Immature natural killer cell (primary cell): ENCODE measurements around the gene WDSUB1. TPM values are rescaled to one million over a fixed set of nuclear protein-coding genes. Genes with fewer than 3 reads are reported as not detected.

ENCODE experiments used
- DNase-seq, 3 donors: peaks; one replicate each; pipeline ENCODE4 v3.0.0; 2022; ENCODE audit warnings: mixed read lengths in 1 of 3
- H3K27ac Mint-ChIP-seq, 6 donors: one replicate each; pipeline ENCODE4 v1.8.0; 2020; ENCODE audit warnings: mixed read lengths in 6 of 6, mild to moderate bottlenecking in 5 of 6, inconsistent platforms in 4 of 6, moderate library complexity in 3 of 6
- H3K27me3 Mint-ChIP-seq, 3 donors: one replicate each; pipeline ENCODE4 v1.8.0; 2020 to 2021; ENCODE audit warnings: low read depth in 3 of 3, mild to moderate bottlenecking in 3 of 3, mixed read lengths in 3 of 3, moderate library complexity in 3 of 3, inconsistent platforms in 1 of 3
- H3K36me3 Mint-ChIP-seq, 3 donors: one replicate each; pipeline ENCODE4 v1.8.0; 2020; ENCODE audit warnings: mixed read lengths in 3 of 3, inconsistent platforms in 2 of 3, mild to moderate bottlenecking in 2 of 3
- H3K4me1 Mint-ChIP-seq, 2 donors: one replicate each; pipeline ENCODE4 v1.8.0; 2020; ENCODE audit warnings: inconsistent platforms in 2 of 2, mild to moderate bottlenecking in 2 of 2, mixed read lengths in 2 of 2, moderate library complexity in 1 of 2
- H3K4me3 Mint-ChIP-seq, 5 donors: one replicate each; pipeline ENCODE4 v1.8.0; 2020; ENCODE audit warnings: mild to moderate bottlenecking in 5 of 5, mixed read lengths in 5 of 5, inconsistent platforms in 3 of 5, moderate library complexity in 3 of 5
- H3K9me3 Mint-ChIP-seq, 6 donors: one replicate each; pipeline ENCODE4 v1.8.0; 2020; ENCODE audit warnings: mild to moderate bottlenecking in 6 of 6, mixed read lengths in 6 of 6, inconsistent platforms in 4 of 6, moderate library complexity in 3 of 6
- polyA plus RNA-seq, 3 donors: library from polyadenylated mRNA; unstranded; fragments of 300-500 nt; fragmentation: Illumina TruSeq; gene quantifications; one replicate each; pipeline ENCODE4 v1.2.3, GENCODE V29; 2021

WDSUB1 gene
- polyA plus RNA-seq, 3 donors from 2014 or later: 24.4 to 32.0 (median 27.2) TPM

- peaks cover 0 to 2% (median 2%) of the 10 kb centered on the region in 3 donors for H3K27me3 Mint-ChIP-seq
- H3K9me3 Mint-ChIP-seq: no peaks in the 10 kb centered on the region
- no peaks in the 10 kb centered on the region for H3K4me1 Mint-ChIP-seq
- H3K4me3 Mint-ChIP-seq: no peak overlapping the region
- DNase-seq: no peak
- H3K36me3 Mint-ChIP-seq: no peaks in the 10 kb centered on the region
- no peak overlapping the region for H3K27ac Mint-ChIP-seq
These were observed 94.1 kb downstream of the WDSUB1 start for GRCh38 chr2:159192371-159192918.

GRCh38 chr2:159188449-159188848 lies 98.1 kb downstream of the WDSUB1 start:
- Mint-ChIP-seq H3K4me3 (no peak overlapping the region), H3K36me3 (no peaks in the 10 kb centered on the region), H3K27me3 (peaks cover 0 to 8% (median 2%) of the 10 kb centered on the region in 3 donors), H3K27ac (no peak overlapping the region), H3K4me1 (peaks cover 7 to 14% of the 10 kb centered on the region in 2 donors), H3K9me3 (no peaks in the 10 kb centered on the region)
- DNase-seq: no peak

GRCh38 chr2:159187106-159187505 lies 99.4 kb downstream of the WDSUB1 start:
- Mint-ChIP-seq H3K27ac (peak overlapping the region in 1 of 6 donors; percentile 46), H3K4me1 (peaks cover 7 to 17% of the 10 kb centered on the region in 2 donors), H3K36me3 (no peaks in the 10 kb centered on the region), H3K27me3 (peaks cover 0 to 8% (median 2%) of the 10 kb centered on the region in 3 donors), H3K9me3 (no peaks in the 10 kb centered on the region), H3K4me3 (no peak overlapping the region)
- DNase-seq: no peak

- Mint-ChIP-seq H3K4me1 (peaks cover 10 to 19% of the 10 kb centered on the region in 2 donors), H3K27ac (no peak overlapping the region), H3K36me3 (no peaks in the 10 kb centered on the region), H3K27me3 (peaks cover 0 to 12% (median 5%) of the 10 kb centered on the region in 3 donors), H3K4me3 (no peak overlapping the region), H3K9me3 (peaks cover 0 to 2% (median 0%) of the 10 kb centered on the region in 6 donors)
- no peak for DNase-seq
These were observed 100.0 kb downstream of the WDSUB1 start for GRCh38 chr2:159186462-159186861.
